Esophagus muscularis mucosa (tissue), 4 donors: ENCODE results near the gene JAK3. TPM values are rescaled to one million over a fixed set of nuclear protein-coding genes. Genes with fewer than 3 reads are reported as not detected.
A peak's percentile ranks its signal among the peaks of the same experiment; 100 is the strongest.

ENCODE experiments used
- DNase-seq: peaks from one replicate; pipeline ENCODE4 v3.0.0-alpha.2; 2017; ENCODE audit errors: extremely low spot score
- H3K27ac ChIP-seq, 4 donors: fragments of 200-600 bp; sonication (generic); replicated peaks in 1 of 4; 1 replicate in 3 of 4; 2 replicates in 1 of 4; pipeline ENCODE4 v1.5.1; 2016 to 2019; ENCODE audit warnings: mild to moderate bottlenecking in 1 of 4
- H3K27me3 ChIP-seq, 4 donors: fragments of 200-600 bp; sonication (generic); one replicate each; pipeline versions ENCODE4 v1.5.1 to v1.6.0; 2016 to 2019
- H3K36me3 ChIP-seq, 4 donors: fragments of 200-600 bp; sonication (generic); one replicate each; pipeline ENCODE4 v1.5.1; 2016 to 2019
- H3K4me1 ChIP-seq, 4 donors: fragments of 200-600 bp; sonication (generic); one replicate each; pipeline ENCODE4 v1.5.1; 2016 to 2019
- H3K4me3 ChIP-seq, 4 donors: fragments of 200-600 bp; sonication (generic); 1 replicate in 2 of 4; 2 replicates in 2 of 4; pipeline ENCODE4 v1.5.1; 2016 to 2019; ENCODE audit warnings: mild to moderate bottlenecking in 4 of 4, moderate library complexity in 1 of 4
- H3K9me3 ChIP-seq, 4 donors: fragments of 200-600 bp; sonication (generic); 1 replicate in 3 of 4; 2 replicates in 1 of 4; pipeline ENCODE4 v1.5.1; 2016 to 2019
- POLR2A ChIP-seq: fragments of 450-650 bp; IDR thresholded peaks from one replicate; pipeline ENCODE4 v1.6.1; 2017; ENCODE audit warnings: antibody characterized with exemption, moderate library complexity, mild to moderate bottlenecking, low read depth
- WGBS: methylation state at CpG from one replicate; pipeline ENCODE4 v1.1.5; 2018; 5-methylcytosine and 5-hydroxymethylcytosine counted together
- intact Hi-C: fragments of 100-400 bp; cut with DNase I; formaldehyde crosslinking; loops from one replicate; pipeline ENCODE4 v1.15.1; 2023
- small RNA-seq, 3 donors: library from RNA; depleted of rRNA; stranded (forward); fragments of <200 nt; gene quantifications; one replicate each; pipeline ENCODE3, GENCODE V24; 2016
- total RNA-seq, 4 donors: library from RNA; depleted of rRNA; stranded (reverse); fragments of >200 nt; gene quantifications; one replicate each; pipeline versions ENCODE4 v1.1.0 to v1.2.1, GENCODE V29; 2016
- TF ChIP-seq, protein P1 (sequence below), 3 experiments: fragments of 200-600 bp in 2 of 3; fragments of 450-650 bp in 1 of 3; sonication (generic) in 2 of 3; IDR thresholded peaks; one replicate each; pipeline ENCODE4 v1.5.1; 2017 to 2019; ENCODE audit warnings: antibody characterized with exemption in 3 of 3, mild to moderate bottlenecking in 2 of 3, moderate library complexity in 1 of 3

Gene JAK3
- total RNA-seq, 4 donors from 2014 or later, result 2.1 to 8.9 (median 3.4) TPM

DNA sequence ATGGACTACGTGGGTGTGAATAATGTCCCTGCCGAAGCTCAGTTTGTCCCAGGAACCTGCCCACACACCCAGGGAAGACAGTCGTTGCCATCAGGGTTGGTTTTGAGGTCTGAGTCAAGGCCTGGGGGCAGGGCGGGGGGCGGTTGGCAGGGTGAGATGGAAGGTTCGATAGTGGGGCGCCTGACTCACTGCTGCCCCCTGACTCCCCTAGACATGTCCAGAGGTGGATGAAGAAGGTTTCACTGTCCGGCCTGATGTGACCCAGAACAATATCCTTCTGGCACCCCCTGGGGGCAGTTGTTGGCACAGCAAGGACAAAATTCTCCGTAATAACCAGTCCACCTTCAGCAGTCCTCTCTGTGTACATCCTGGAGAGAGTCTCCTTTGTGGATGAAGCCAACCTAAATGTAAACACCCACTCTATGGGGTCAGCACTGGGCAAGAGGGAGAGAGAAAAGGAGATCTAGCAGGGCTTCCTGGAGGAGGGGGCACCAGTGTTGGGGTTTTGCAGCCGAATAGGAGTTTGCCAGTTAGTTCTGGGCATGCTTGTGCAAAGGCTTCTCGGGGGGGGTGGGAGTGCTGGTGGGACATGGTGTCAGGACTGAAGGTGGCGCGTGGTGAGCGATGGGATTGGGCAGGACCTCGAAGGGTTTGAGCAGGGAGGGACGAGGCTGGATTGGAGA, 72.4 kb downstream of the JAK3 start:
- TF ChIP-seq POLR2A, result no peak
- TF ChIP-seq, protein P1, sequence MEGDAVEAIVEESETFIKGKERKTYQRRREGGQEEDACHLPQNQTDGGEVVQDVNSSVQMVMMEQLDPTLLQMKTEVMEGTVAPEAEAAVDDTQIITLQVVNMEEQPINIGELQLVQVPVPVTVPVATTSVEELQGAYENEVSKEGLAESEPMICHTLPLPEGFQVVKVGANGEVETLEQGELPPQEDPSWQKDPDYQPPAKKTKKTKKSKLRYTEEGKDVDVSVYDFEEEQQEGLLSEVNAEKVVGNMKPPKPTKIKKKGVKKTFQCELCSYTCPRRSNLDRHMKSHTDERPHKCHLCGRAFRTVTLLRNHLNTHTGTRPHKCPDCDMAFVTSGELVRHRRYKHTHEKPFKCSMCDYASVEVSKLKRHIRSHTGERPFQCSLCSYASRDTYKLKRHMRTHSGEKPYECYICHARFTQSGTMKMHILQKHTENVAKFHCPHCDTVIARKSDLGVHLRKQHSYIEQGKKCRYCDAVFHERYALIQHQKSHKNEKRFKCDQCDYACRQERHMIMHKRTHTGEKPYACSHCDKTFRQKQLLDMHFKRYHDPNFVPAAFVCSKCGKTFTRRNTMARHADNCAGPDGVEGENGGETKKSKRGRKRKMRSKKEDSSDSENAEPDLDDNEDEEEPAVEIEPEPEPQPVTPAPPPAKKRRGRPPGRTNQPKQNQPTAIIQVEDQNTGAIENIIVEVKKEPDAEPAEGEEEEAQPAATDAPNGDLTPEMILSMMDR (IDR thresholded peaks at IDR 0.05), result peak in 2 of 3 experiments; percentile 33
- DNase-seq, result no peak
- H3K27ac ChIP-seq, result no peak overlapping the region

More for the DNA sequence above, 72.4 kb downstream of the JAK3 start:
- WGBS, result 68% methylated on average over 11 of the region's 16 CpGs
- no peak overlapping the region for H3K4me3 ChIP-seq
- H3K4me1 ChIP-seq, result peaks cover 3 to 17% (median 13%) of the 10 kb centered on the region in 4 donors
- H3K27me3 ChIP-seq, result peaks cover 0 to 51% (median 8%) of the 10 kb centered on the region in 4 donors
- intact Hi-C loops, result no loop called here
- H3K36me3 ChIP-seq, result no peaks in the 10 kb centered on the region
- no peaks in the 10 kb centered on the region for H3K9me3 ChIP-seq

Small RNAs within 50 kb of the gene (small RNA-seq; reads per million reads assigned to genes)
- 0 reads per million in 3 donors for gene SNORA68

Other genes starting within 250 kb of the JAK3 start
- gene UNC13A, start 159.6 kb downstream of the JAK3 start, total RNA-seq, result under 1 TPM; under 0.01 to 0.23 (median 0.18) TPM
- 10 to 100 TPM; 24.1 to 50.9 (median 35.9) TPM for gene MAP1S, start 128.5 kb downstream of the JAK3 start, total RNA-seq
- 1 to 10 TPM; 1.6 to 2.9 (median 1.9) TPM for gene FCHO1, start 96.5 kb downstream of the JAK3 start, total RNA-seq
- under 1 TPM; 0.33 to 0.84 (median 0.62) TPM for gene B3GNT3, start 52.8 kb downstream of the JAK3 start, total RNA-seq
- gene INSL3, start 26.5 kb downstream of the JAK3 start, total RNA-seq, result not detected
- gene RPL18A, start 11.9 kb upstream of the JAK3 start, total RNA-seq, result 1,000 to 10,000 TPM; 1,042 to 1,624 (median 1,374) TPM
- under 1 TPM in 1 of 4 donors, not detected in 3; 0.17 TPM for gene SLC5A5, start 24.0 kb upstream of the JAK3 start, total RNA-seq
- gene CCDC124, start 85.0 kb upstream of the JAK3 start, total RNA-seq, result 10 to 100 TPM; 51.2 to 97.4 (median 74.3) TPM
- gene KCNN1, start 119.1 kb upstream of the JAK3 start, total RNA-seq, result under 1 TPM in 2 of 4 donors, not detected in 2; 0.17 to 0.23 TPM
- 10 to 100 TPM; 30.6 to 69.2 (median 62.5) TPM for gene ARRDC2, start 160.2 kb upstream of the JAK3 start, total RNA-seq
- 1 to 10 TPM in 1 of 4 donors, under 1 TPM in 3; 0.42 to 2.0 (median 0.83) TPM for gene IL12RB1, start 239.0 kb upstream of the JAK3 start, total RNA-seq
- gene MAST3, start 249.8 kb upstream of the JAK3 start, total RNA-seq, result 1 to 10 TPM; 5.0 to 8.5 (median 6.4) TPM